ENCODE results near the gene DOCK9.

The DOCK9 gene

DNA sequence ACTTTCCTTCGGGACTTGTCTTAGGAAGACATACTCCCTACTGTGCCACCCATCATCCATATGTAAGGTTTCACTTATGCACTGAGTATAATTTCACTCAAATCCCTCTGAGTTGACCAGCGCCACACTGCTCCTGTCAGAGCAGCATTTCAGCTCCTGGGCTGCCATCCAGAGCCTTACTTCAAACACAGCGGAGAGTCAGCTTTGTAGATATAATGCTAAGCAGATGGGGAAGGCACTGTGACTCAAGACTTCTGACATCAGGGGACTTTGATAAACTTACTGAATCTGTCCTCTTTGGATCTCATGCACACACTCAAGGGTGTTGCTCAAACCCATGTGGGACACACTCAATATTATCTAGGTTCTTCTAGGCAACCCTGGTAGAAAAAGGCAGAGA, 34.9 kb downstream of the DOCK9 start:
- no peak for DNase-seq

DNA sequence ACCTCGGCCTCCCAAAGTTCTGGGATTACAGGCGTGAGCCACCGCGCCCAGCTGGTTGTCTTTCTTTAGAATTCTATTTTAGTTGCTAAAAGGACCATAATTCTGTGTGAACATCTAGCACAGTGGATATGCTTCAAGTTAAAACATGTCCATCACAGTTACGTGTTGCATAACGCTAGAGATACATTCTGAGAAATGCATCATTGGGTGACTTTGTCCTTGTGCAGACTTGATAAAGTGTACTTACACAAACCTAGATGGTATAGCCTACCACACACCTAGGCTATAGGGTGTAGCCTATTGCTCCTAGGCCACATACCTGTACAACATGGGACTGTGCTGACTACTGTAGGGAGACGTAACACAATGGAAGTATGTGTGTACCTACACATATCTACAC, 35.4 kb downstream of the DOCK9 start:
- DNase-seq = no peak

DNA sequence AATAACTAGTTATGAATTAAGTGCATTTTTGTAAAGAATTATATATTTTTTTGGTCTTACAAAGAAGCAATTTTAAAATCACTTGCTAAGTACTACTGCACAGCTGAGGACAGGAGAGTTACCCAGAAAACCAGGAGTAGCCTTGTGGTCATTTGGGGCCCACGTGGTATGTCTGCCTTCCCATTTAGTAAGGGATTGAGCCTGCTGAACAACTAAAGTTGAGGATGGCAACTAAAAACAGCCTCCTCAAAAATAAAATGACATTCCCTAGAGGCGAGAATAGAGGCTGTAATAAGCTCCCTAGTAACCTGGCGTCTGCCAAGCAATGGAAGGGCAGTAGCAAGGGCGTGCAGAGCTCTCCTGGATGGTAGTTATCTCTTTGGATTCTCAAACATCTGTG, 36.3 kb downstream of the DOCK9 start:
- DNase-seq = no peak

DNA sequence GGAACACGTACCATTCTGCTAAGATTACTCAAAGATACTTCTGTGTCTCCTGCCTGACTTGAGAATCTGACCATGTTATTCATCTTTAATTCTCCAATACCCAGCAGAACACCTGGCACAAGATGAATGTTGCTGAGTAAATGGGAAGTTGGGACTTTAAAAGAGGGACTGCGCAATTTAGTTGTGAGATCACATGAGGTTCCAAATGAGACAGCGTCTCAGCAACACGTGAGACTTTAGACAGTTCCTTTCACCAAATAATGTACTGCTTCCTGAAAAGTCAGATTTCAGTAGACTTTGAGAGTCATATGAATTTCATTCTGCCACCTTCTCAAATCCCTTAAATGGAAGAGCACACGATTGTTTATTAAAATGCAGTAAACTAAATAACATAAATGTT, 36.7 kb downstream of the DOCK9 start:
- no peak for DNase-seq

GRCh38 chr13:98940325-98941001, 37.4 kb downstream of the DOCK9 start:
- DNase-seq = no peak

DNA sequence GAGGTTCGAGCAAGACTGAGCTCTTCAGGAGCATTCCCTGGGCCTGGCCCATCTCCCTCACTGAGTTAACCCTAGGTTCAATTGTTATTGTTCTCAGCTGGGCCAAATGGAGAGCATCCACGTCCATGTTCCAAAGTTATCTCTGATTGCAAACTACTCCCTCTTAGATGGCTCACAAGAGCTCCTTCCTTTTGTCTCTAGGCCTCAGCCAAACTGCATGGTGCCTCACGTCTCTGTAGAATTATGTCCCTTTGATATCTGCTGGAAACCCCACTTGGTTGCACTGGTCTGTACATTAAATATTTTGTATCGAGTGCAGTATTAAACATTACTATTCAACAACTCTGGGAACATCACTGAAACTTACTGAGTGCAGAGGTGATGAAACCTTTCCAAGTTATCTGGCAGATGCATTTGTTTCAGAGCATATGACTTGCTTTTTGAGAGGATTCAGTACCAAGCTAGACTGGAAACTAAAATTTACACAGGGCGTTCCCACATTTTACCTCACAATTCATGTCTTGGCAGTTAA, 38.1 kb downstream of the DOCK9 start:
- DNase-seq = no peak

- no peak for DNase-seq
Measured at GRCh38 chr13:98938801-98939200, 39.1 kb downstream of the DOCK9 start.

GRCh38 chr13:98937911-98938381, 39.9 kb downstream of the DOCK9 start:
- no peak for DNase-seq

GRCh38 chr13:98934243-98934642, 43.6 kb downstream of the DOCK9 start:
- no peak for DNase-seq

DNA sequence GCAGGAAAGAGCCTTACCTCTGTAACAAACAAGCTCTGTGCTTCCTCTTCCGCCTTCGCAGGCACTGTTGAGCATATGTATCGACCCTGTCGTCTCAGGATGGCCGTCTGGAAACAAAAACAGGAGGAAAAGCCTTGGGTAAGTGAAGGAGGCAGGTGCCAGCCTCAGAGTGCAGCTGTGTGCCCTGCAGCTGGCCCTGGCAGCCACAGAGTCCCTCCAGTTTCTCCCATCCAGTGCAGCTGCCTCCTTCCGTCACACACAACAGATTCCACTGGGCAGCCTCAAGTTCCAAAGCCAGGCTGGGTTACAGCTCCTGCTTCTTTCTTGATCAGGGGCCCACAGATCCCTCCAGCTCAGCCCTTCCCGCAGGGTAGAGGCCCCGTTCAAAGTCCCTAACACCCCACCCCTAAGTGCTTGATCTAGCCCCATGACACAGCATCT, 47.7 kb downstream of the DOCK9 start:
- DNase-seq = peak; percentile 18

GRCh38 chr13:98927951-98928927, 49.6 kb downstream of the DOCK9 start:
- DNase-seq = no peak

GRCh38 chr13:98925949-98926348, 51.9 kb downstream of the DOCK9 start:
- no peak for DNase-seq

DNA sequence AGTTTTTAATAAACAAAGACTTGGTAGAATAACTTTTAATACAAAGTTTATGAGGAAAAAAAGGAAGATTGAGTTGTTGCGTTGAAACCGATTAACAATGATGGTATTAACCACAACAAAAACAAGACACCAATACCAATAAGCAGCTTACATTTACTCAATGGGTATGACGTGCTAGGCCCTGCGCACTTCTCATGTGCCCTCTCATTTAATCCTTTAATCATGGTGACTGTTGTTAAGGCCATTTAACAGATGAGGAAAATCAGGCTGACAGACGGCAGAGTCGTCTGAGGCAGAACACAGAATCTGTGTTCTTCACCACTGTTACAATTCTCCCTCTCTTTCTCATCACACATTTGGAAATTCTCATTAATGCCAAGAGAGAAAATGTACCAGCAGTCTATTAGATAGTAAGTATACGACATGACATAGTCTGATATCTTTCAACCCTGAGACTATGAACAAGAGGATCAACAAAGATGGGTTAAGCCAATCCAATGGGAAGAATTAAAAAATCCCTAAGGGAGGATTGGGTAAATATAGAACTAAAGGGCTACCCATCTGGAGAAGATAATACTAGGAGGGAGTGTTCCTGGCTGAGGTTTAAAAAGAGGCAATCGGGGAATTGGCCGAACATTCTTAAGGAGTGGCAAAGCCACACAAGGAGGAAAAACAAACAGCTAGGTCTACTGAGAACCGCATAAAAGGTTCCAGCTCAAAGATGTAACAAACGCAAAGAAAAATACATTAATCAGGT, 54.0 kb downstream of the DOCK9 start:
- DNase-seq = no peak

GRCh38 chr13:98922306-98922705, 55.6 kb downstream of the DOCK9 start:
- DNase-seq = no peak

- no peak for DNase-seq
Measured at GRCh38 chr13:98921786-98922185, 56.1 kb downstream of the DOCK9 start.

- DNase-seq = no peak
Measured at GRCh38 chr13:98921015-98921580, 56.8 kb downstream of the DOCK9 start.

- DNase-seq = no peak
Measured at GRCh38 chr13:98919566-98919965, 58.3 kb downstream of the DOCK9 start.

GRCh38 chr13:98918771-98919170, 59.1 kb downstream of the DOCK9 start:
- no peak for DNase-seq

DNA sequence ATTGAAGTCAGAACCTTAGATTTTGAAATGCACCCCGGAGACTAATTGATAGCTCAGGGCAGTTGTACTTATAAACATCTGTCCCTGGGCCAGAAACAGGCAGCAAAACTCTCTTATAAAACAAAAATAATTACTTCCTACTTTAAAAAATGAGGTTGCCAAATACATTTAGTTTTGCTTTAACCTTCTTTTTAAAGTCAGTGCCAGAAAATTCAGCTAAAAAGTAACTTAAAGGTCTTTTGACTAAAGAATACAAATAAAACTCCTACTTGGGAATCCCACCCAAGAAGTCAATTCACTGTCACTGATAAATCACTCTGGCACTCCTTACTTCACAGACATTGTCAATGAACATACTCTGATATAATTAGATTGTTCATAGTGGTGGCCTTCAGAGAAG, 60.7 kb downstream of the DOCK9 start:
- DNase-seq = no peak

GRCh38 chr13:98916403-98916802, 61.5 kb downstream of the DOCK9 start:
- no peak for DNase-seq

DNA sequence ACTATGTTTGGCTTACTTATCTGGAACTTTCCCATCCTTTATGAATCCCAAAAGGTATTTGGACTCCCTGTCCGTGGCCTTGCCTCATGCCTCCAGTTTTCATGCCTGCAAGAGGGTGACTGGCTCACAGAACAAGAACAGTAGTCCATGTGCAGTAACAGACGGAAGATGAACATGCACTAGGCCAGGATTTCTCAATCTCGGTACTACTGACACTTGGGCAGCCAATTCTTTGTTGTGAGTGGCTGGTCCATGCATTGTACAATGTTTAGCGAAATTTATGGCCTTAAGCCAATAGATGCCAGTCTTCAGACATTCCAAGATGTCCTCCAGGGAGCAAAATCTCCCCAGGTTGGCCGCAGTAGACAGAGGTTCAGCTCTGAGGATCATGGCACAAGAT, 61.9 kb downstream of the DOCK9 start:
- no peak for DNase-seq

DNA sequence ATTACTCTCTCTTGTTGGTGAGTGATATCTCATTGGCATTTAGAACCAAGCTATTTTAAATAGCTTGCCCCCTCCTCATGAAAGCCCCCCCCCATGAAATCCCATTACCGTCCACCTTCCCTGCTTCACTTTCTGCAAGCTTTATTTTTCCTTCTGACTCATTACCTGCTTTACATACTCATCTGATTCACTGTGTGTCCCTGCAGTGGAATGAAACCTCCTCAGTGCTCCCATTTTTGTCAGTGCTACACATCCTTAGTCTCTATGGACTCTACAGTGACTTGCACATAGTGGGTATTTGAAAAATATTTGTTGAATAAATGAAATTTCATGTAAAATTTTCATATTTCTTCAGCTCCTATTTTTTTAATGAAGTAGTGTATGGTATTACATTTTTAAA, 62.3 kb downstream of the DOCK9 start:
- no peak for DNase-seq

DNA sequence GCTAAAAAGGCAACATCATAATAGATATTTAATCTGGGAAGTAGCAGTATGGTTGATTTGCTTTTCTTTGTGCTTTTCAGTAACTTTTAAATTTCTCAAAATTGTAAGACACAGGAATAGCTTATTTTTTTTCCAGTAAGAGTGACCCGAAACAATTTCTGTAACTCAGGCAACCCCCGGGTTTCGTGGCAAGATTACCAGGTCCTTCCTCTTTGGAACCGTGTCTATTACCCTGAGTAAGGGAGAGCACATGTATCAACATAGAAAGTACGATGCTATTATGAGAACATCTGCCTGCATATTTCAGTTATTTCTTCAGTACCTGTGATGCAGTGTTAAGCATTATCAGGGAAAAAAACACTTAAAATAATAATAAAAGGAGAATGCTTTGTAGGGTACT, 64.1 kb downstream of the DOCK9 start:
- DNase-seq = no peak
